ENCODE data around the gene ZNF541. TPM values are rescaled to one million over a fixed set of nuclear protein-coding genes. Genes with fewer than 3 reads are reported as not detected.
A peak's percentile ranks its signal among the peaks of the same experiment; 100 is the strongest.

The ZNF541 gene
- total RNA-seq (under 1 TPM; 0.22 to 0.50 TPM), polyA plus RNA-seq (ENCODE audit: insufficient read length in 2 of 2) (under 1 TPM; 0.41 to 0.59 TPM)
- long read RNA-seq, donor 1 = 0 reads
- long read RNA-seq, donor 2 = 0 reads
- long read RNA-seq, donor 3 = 0 reads
- long read RNA-seq, donor 4 = 0 reads

GRCh38 chr19:47573071-47574026 is at the start of gene ZNF541:
ZNF541 (minus strand) TSS chr19:47573148; CDS start chr19:47555856, 17,292 bp downstream.
- WGBS (ENCODE audit: insufficient coverage) = 9% methylated on average over 82 of the region's 89 CpGs
- H3K27me3 ChIP-seq (ENCODE audit: control insufficient read depth, insufficient read depth, low read length) = peaks cover 4% of the 10 kb centered on the region
- peak; percentile 22 to 94 (median 54) for DNase-seq (ENCODE audit: low read depth in 4 of 6, low spot score in 6 of 6)
- no peaks in the 10 kb centered on the region for H3K36me3 ChIP-seq (ENCODE audit: control insufficient read depth, insufficient read depth, low read length)
- no peaks in the 10 kb centered on the region for H3K9me3 ChIP-seq (ENCODE audit: control insufficient read depth, insufficient read depth, low read length)
- H3K4me3 ChIP-seq (ENCODE audit: low read depth, low read length) = peak within 1 kb of the TSS; percentile 32
- no peak within 1 kb of the TSS for H3K27ac ChIP-seq (ENCODE audit: low read depth, low read length)
- peaks cover 13% of the 10 kb centered on the region for H3K4me1 ChIP-seq (ENCODE audit: control insufficient read depth, insufficient read depth, low read length)

GRCh38 chr19:47619763-47620162 is 46.8 kb upstream of the ZNF541 start:
- Histone ChIP-seq H3K36me3 (ENCODE audit: control insufficient read depth, insufficient read depth, low read length) (peaks cover 22% of the 10 kb centered on the region), H3K4me3 (ENCODE audit: low read depth, low read length) (no peak overlapping the region), H3K27ac (ENCODE audit: low read depth, low read length) (no peak overlapping the region), H3K4me1 (ENCODE audit: control insufficient read depth, insufficient read depth, low read length) (peaks cover 32% of the 10 kb centered on the region), H3K9me3 (ENCODE audit: control insufficient read depth, insufficient read depth, low read length) (no peaks in the 10 kb centered on the region), H3K27me3 (ENCODE audit: control insufficient read depth, insufficient read depth, low read length) (no peaks in the 10 kb centered on the region)
- WGBS (ENCODE audit: insufficient coverage) = 39% methylated on average over 6 of the region's 6 CpGs
- DNase-seq (ENCODE audit: low read depth in 4 of 6, low spot score in 6 of 6) = no peak

- 51% methylated on average over 7 of the region's 14 CpGs for WGBS (ENCODE audit: insufficient coverage)
- H3K27me3 ChIP-seq (ENCODE audit: control insufficient read depth, insufficient read depth, low read length) = no peaks in the 10 kb centered on the region
- no peak overlapping the region for H3K27ac ChIP-seq (ENCODE audit: low read depth, low read length)
- no peak for DNase-seq (ENCODE audit: low read depth in 4 of 6, low spot score in 6 of 6)
- H3K9me3 ChIP-seq (ENCODE audit: control insufficient read depth, insufficient read depth, low read length) = no peaks in the 10 kb centered on the region
- no peak overlapping the region for H3K4me3 ChIP-seq (ENCODE audit: low read depth, low read length)
- peaks cover 35% of the 10 kb centered on the region for H3K4me1 ChIP-seq (ENCODE audit: control insufficient read depth, insufficient read depth, low read length)
- peaks cover 20% of the 10 kb centered on the region for H3K36me3 ChIP-seq (ENCODE audit: control insufficient read depth, insufficient read depth, low read length)
These were observed 45.8 kb upstream of the ZNF541 start for GRCh38 chr19:47618771-47619170.

GRCh38 chr19:47615714-47616113 is 42.8 kb upstream of the ZNF541 start:
- Histone ChIP-seq H3K36me3 (ENCODE audit: control insufficient read depth, insufficient read depth, low read length) (peaks cover 20% of the 10 kb centered on the region), H3K9me3 (ENCODE audit: control insufficient read depth, insufficient read depth, low read length) (no peaks in the 10 kb centered on the region), H3K27ac (ENCODE audit: low read depth, low read length) (peak overlapping the region; percentile 22), H3K27me3 (ENCODE audit: control insufficient read depth, insufficient read depth, low read length) (no peaks in the 10 kb centered on the region), H3K4me1 (ENCODE audit: control insufficient read depth, insufficient read depth, low read length) (peaks cover 60% of the 10 kb centered on the region), H3K4me3 (ENCODE audit: low read depth, low read length) (no peak overlapping the region)
- peak in 1 of 6 donors; percentile 41 for DNase-seq (ENCODE audit: low read depth in 4 of 6, low spot score in 6 of 6)
- 41% methylated on average over 7 of the region's 7 CpGs for WGBS (ENCODE audit: insufficient coverage)

- peak overlapping the region; percentile 22 for H3K27ac ChIP-seq (ENCODE audit: low read depth, low read length)
- H3K4me1 ChIP-seq (ENCODE audit: control insufficient read depth, insufficient read depth, low read length) = peaks cover 65% of the 10 kb centered on the region
- no peak for DNase-seq (ENCODE audit: low read depth in 4 of 6, low spot score in 6 of 6)
- H3K9me3 ChIP-seq (ENCODE audit: control insufficient read depth, insufficient read depth, low read length) = no peaks in the 10 kb centered on the region
- H3K27me3 ChIP-seq (ENCODE audit: control insufficient read depth, insufficient read depth, low read length) = no peaks in the 10 kb centered on the region
- WGBS (ENCODE audit: insufficient coverage) = 80% methylated on average over 5 of the region's 7 CpGs
- peaks cover 19% of the 10 kb centered on the region for H3K36me3 ChIP-seq (ENCODE audit: control insufficient read depth, insufficient read depth, low read length)
- H3K4me3 ChIP-seq (ENCODE audit: low read depth, low read length) = no peak overlapping the region
These were observed 42.3 kb upstream of the ZNF541 start for GRCh38 chr19:47615230-47615629.

GRCh38 chr19:47614559-47614958 is 41.6 kb upstream of the ZNF541 start:
- no peaks in the 10 kb centered on the region for H3K27me3 ChIP-seq (ENCODE audit: control insufficient read depth, insufficient read depth, low read length)
- H3K36me3 ChIP-seq (ENCODE audit: control insufficient read depth, insufficient read depth, low read length) = peaks cover 19% of the 10 kb centered on the region
- H3K4me1 ChIP-seq (ENCODE audit: control insufficient read depth, insufficient read depth, low read length) = peaks cover 66% of the 10 kb centered on the region
- no peaks in the 10 kb centered on the region for H3K9me3 ChIP-seq (ENCODE audit: control insufficient read depth, insufficient read depth, low read length)
- no peak overlapping the region for H3K4me3 ChIP-seq (ENCODE audit: low read depth, low read length)
- WGBS (ENCODE audit: insufficient coverage) = 96% methylated on average over 5 of the region's 10 CpGs
- DNase-seq (ENCODE audit: low read depth in 4 of 6, low spot score in 6 of 6) = no peak
- no peak overlapping the region for H3K27ac ChIP-seq (ENCODE audit: low read depth, low read length)

- Histone ChIP-seq H3K36me3 (ENCODE audit: control insufficient read depth, insufficient read depth, low read length) (peaks cover 19% of the 10 kb centered on the region), H3K4me1 (ENCODE audit: control insufficient read depth, insufficient read depth, low read length) (peaks cover 61% of the 10 kb centered on the region), H3K9me3 (ENCODE audit: control insufficient read depth, insufficient read depth, low read length) (no peaks in the 10 kb centered on the region), H3K27me3 (ENCODE audit: control insufficient read depth, insufficient read depth, low read length) (no peaks in the 10 kb centered on the region), H3K27ac (ENCODE audit: low read depth, low read length) (peak overlapping the region; percentile 74), H3K4me3 (ENCODE audit: low read depth, low read length) (no peak overlapping the region)
- WGBS (ENCODE audit: insufficient coverage) = no CpG with 5 or more reads among the region's 3 CpGs
- DNase-seq (ENCODE audit: low read depth in 4 of 6, low spot score in 6 of 6) = no peak
These were observed 41.0 kb upstream of the ZNF541 start for GRCh38 chr19:47614021-47614295.

- DNase-seq (ENCODE audit: low read depth in 4 of 6, low spot score in 6 of 6) = peak in 2 of 6 donors; percentile 25 to 37
- H3K27me3 ChIP-seq (ENCODE audit: control insufficient read depth, insufficient read depth, low read length) = no peaks in the 10 kb centered on the region
- peak overlapping the region; percentile 74 for H3K27ac ChIP-seq (ENCODE audit: low read depth, low read length)
- no peak overlapping the region for H3K4me3 ChIP-seq (ENCODE audit: low read depth, low read length)
- H3K4me1 ChIP-seq (ENCODE audit: control insufficient read depth, insufficient read depth, low read length) = peaks cover 55% of the 10 kb centered on the region
- no peaks in the 10 kb centered on the region for H3K9me3 ChIP-seq (ENCODE audit: control insufficient read depth, insufficient read depth, low read length)
- H3K36me3 ChIP-seq (ENCODE audit: control insufficient read depth, insufficient read depth, low read length) = peaks cover 16% of the 10 kb centered on the region
- 17% methylated on average over 9 of the region's 14 CpGs for WGBS (ENCODE audit: insufficient coverage)
These were observed 40.4 kb upstream of the ZNF541 start for GRCh38 chr19:47613165-47614020.

GRCh38 chr19:47610902-47611301 is 38.0 kb upstream of the ZNF541 start:
- 78% methylated on average over 5 of the region's 7 CpGs for WGBS (ENCODE audit: insufficient coverage)
- H3K36me3 ChIP-seq (ENCODE audit: control insufficient read depth, insufficient read depth, low read length) = peaks cover 16% of the 10 kb centered on the region
- H3K9me3 ChIP-seq (ENCODE audit: control insufficient read depth, insufficient read depth, low read length) = no peaks in the 10 kb centered on the region
- no peak for DNase-seq (ENCODE audit: low read depth in 4 of 6, low spot score in 6 of 6)
- no peaks in the 10 kb centered on the region for H3K27me3 ChIP-seq (ENCODE audit: control insufficient read depth, insufficient read depth, low read length)
- H3K4me3 ChIP-seq (ENCODE audit: low read depth, low read length) = peak overlapping the region; percentile 78
- H3K4me1 ChIP-seq (ENCODE audit: control insufficient read depth, insufficient read depth, low read length) = peaks cover 55% of the 10 kb centered on the region
- peak overlapping the region; percentile 25 for H3K27ac ChIP-seq (ENCODE audit: low read depth, low read length)

Measured in spinal cord (tissue), 10 donors.